ENCODE data around the gene ZNF446. TPM values are rescaled to one million over a fixed set of nuclear protein-coding genes. Genes with fewer than 3 reads are reported as not detected.
A peak's percentile ranks its signal among the peaks of the same experiment; 100 is the strongest.

Gene ZNF446
- total RNA-seq, 1 experiment from 2014 or later: 6.0 TPM

GRCh38 chr19:58519355-58520256 is 43.5 kb downstream of the ZNF446 start, which contains the start of gene ZBTB45 (continued):
- TF ChIP-seq, protein P1, sequence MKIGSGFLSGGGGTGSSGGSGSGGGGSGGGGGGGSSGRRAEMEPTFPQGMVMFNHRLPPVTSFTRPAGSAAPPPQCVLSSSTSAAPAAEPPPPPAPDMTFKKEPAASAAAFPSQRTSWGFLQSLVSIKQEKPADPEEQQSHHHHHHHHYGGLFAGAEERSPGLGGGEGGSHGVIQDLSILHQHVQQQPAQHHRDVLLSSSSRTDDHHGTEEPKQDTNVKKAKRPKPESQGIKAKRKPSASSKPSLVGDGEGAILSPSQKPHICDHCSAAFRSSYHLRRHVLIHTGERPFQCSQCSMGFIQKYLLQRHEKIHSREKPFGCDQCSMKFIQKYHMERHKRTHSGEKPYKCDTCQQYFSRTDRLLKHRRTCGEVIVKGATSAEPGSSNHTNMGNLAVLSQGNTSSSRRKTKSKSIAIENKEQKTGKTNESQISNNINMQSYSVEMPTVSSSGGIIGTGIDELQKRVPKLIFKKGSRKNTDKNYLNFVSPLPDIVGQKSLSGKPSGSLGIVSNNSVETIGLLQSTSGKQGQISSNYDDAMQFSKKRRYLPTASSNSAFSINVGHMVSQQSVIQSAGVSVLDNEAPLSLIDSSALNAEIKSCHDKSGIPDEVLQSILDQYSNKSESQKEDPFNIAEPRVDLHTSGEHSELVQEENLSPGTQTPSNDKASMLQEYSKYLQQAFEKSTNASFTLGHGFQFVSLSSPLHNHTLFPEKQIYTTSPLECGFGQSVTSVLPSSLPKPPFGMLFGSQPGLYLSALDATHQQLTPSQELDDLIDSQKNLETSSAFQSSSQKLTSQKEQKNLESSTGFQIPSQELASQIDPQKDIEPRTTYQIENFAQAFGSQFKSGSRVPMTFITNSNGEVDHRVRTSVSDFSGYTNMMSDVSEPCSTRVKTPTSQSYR (CRISPR knock-in tag; IDR thresholded peaks at IDR 0.05): peak; percentile 92
- peak; percentile 62 for TF ChIP-seq MYBL2 (CRISPR knock-in tag; IDR thresholded peaks at IDR 0.05)
- 0 out of 2 replicates have a peak, but pooled peaks have one; percentile 60 for TF ChIP-seq ZNF416 (CRISPR knock-in tag; IDR thresholded peaks at IDR 0.05)
- TF ChIP-seq CTCF (IDR thresholded peaks at IDR 0.05): peak; percentile 75
- no peak for TF ChIP-seq ZNF423 (CRISPR knock-in tag; IDR thresholded peaks at IDR 0.05)
- TF ChIP-seq, protein P2, sequence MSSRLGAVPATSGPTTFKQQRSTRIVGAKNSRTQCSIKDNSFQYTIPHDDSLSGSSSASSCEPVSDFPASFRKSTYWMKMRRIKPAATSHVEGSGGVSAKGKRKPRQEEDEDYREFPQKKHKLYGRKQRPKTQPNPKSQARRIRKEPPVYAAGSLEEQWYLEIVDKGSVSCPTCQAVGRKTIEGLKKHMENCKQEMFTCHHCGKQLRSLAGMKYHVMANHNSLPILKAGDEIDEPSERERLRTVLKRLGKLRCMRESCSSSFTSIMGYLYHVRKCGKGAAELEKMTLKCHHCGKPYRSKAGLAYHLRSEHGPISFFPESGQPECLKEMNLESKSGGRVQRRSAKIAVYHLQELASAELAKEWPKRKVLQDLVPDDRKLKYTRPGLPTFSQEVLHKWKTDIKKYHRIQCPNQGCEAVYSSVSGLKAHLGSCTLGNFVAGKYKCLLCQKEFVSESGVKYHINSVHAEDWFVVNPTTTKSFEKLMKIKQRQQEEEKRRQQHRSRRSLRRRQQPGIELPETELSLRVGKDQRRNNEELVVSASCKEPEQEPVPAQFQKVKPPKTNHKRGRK (CRISPR knock-in tag; IDR thresholded peaks at IDR 0.05; ENCODE audit: borderline replicate concordance): 0 out of 2 replicates have a peak, but pooled peaks have one; percentile 77
- TF ChIP-seq ZNF263 (CRISPR knock-in tag; IDR thresholded peaks at IDR 0.05; ENCODE audit: low read depth): 0 out of 2 replicates have a peak, but pooled peaks have one; percentile 19
- TF ChIP-seq ZBTB21 (CRISPR knock-in tag; IDR thresholded peaks at IDR 0.05; ENCODE audit: borderline replicate concordance): peak; percentile 56; the same call in 1 of the 2 replicates
- no peak for TF ChIP-seq MXD4 (CRISPR knock-in tag; IDR thresholded peaks at IDR 0.05; ENCODE audit: borderline replicate concordance)
- TF ChIP-seq FOXK1 (CRISPR knock-in tag; IDR thresholded peaks at IDR 0.05): peak; percentile 85; the same call in 1 of the 2 replicates
- no peak for TF ChIP-seq ZNF317 (CRISPR knock-in tag; IDR thresholded peaks at IDR 0.05; ENCODE audit: borderline replicate concordance, low read depth)
- TF ChIP-seq USF1 (CRISPR knock-in tag; IDR thresholded peaks at IDR 0.05): peak; percentile 53; the same call in 1 of the 2 replicates
- TF ChIP-seq AR (CRISPR knock-in tag; IDR thresholded peaks at IDR 0.05): no peak
- TF ChIP-seq ZNF138 (CRISPR knock-in tag; conservative IDR thresholded peaks at IDR 0.05): 0 out of 2 replicates have a peak, but pooled peaks have one; percentile 38
- TF ChIP-seq, protein P3, sequence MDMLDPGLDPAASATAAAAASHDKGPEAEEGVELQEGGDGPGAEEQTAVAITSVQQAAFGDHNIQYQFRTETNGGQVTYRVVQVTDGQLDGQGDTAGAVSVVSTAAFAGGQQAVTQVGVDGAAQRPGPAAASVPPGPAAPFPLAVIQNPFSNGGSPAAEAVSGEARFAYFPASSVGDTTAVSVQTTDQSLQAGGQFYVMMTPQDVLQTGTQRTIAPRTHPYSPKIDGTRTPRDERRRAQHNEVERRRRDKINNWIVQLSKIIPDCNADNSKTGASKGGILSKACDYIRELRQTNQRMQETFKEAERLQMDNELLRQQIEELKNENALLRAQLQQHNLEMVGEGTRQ (CRISPR knock-in tag; IDR thresholded peaks at IDR 0.05): peak; percentile 52
- peak; percentile 75 for TF ChIP-seq E2F1 (CRISPR knock-in tag; IDR thresholded peaks at IDR 0.05)
- TF ChIP-seq TEAD4 (CRISPR knock-in tag; IDR thresholded peaks at IDR 0.05): 0 out of 2 replicates have a peak, but pooled peaks have one; percentile 63
- TF ChIP-seq CREB1 (CRISPR knock-in tag; IDR thresholded peaks at IDR 0.05): peak; percentile 92; the same call in 1 of the 2 replicates
- TF ChIP-seq KAT7 (CRISPR knock-in tag; IDR thresholded peaks at IDR 0.05; ENCODE audit: borderline replicate concordance): peak; percentile 54; the same call in 1 of the 2 replicates
- TF ChIP-seq, protein P4, sequence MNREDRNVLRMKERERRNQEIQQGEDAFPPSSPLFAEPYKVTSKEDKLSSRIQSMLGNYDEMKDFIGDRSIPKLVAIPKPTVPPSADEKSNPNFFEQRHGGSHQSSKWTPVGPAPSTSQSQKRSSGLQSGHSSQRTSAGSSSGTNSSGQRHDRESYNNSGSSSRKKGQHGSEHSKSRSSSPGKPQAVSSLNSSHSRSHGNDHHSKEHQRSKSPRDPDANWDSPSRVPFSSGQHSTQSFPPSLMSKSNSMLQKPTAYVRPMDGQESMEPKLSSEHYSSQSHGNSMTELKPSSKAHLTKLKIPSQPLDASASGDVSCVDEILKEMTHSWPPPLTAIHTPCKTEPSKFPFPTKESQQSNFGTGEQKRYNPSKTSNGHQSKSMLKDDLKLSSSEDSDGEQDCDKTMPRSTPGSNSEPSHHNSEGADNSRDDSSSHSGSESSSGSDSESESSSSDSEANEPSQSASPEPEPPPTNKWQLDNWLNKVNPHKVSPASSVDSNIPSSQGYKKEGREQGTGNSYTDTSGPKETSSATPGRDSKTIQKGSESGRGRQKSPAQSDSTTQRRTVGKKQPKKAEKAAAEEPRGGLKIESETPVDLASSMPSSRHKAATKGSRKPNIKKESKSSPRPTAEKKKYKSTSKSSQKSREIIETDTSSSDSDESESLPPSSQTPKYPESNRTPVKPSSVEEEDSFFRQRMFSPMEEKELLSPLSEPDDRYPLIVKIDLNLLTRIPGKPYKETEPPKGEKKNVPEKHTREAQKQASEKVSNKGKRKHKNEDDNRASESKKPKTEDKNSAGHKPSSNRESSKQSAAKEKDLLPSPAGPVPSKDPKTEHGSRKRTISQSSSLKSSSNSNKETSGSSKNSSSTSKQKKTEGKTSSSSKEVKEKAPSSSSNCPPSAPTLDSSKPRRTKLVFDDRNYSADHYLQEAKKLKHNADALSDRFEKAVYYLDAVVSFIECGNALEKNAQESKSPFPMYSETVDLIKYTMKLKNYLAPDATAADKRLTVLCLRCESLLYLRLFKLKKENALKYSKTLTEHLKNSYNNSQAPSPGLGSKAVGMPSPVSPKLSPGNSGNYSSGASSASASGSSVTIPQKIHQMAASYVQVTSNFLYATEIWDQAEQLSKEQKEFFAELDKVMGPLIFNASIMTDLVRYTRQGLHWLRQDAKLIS (CRISPR knock-in tag; IDR thresholded peaks at IDR 0.05; ENCODE audit: borderline replicate concordance): no peak; the same call in 1 of the 2 replicates
